Measurements from ENCODE around the gene PPP1R15A. TPM values are rescaled to one million over a fixed set of nuclear protein-coding genes. Genes with fewer than 3 reads are reported as not detected.
"Not testable (repeated sequence)": the region's sequence is repeated elsewhere in the genome, so short reads cannot be mapped to it uniquely, and the experiment has no call there.

The PPP1R15A gene
- total and polyA plus RNA-seq, 10 donors = 18.5 to 74.2 (median 46.7) TPM

- WGBS, 5 donors = 7 to 14% (median 10%) methylated on average over 15 to 24 of the region's 24 CpGs
- Histone ChIP-seq H3K4me3 (peak overlapping the region; percentile 70 to 92 (median 82)), H3K36me3 (peaks cover 0 to 37% (median 17%) of the 10 kb centered on the region in 6 donors), H3K27me3 (replicated peaks in 1 of 7) (peaks cover 0 to 10% (median 0%) of the 10 kb centered on the region in 7 donors), H3K27ac (peak overlapping the region; percentile 63 to 94 (median 90)), H3K4me1 (peaks cover 10 to 52% (median 41%) of the 10 kb centered on the region in 6 donors), H3K9me3 (no peaks in the 10 kb centered on the region)
- TF ChIP-seq, protein P1, sequence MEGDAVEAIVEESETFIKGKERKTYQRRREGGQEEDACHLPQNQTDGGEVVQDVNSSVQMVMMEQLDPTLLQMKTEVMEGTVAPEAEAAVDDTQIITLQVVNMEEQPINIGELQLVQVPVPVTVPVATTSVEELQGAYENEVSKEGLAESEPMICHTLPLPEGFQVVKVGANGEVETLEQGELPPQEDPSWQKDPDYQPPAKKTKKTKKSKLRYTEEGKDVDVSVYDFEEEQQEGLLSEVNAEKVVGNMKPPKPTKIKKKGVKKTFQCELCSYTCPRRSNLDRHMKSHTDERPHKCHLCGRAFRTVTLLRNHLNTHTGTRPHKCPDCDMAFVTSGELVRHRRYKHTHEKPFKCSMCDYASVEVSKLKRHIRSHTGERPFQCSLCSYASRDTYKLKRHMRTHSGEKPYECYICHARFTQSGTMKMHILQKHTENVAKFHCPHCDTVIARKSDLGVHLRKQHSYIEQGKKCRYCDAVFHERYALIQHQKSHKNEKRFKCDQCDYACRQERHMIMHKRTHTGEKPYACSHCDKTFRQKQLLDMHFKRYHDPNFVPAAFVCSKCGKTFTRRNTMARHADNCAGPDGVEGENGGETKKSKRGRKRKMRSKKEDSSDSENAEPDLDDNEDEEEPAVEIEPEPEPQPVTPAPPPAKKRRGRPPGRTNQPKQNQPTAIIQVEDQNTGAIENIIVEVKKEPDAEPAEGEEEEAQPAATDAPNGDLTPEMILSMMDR (IDR thresholded peaks at IDR 0.05 in 8 of 11, conservative IDR thresholded peaks at IDR 0.05 in 3 of 11) = no peak
- TF ChIP-seq POLR2AphosphoS5 (IDR thresholded peaks at IDR 0.05) (no peak), POLR2A (IDR thresholded peaks at IDR 0.05) (no peak)
- DNase-seq = peak; percentile 85
- intact Hi-C loops (cut with DNase I; ENCODE audit: low total_unique reads) = loop anchor here (10.0 kb wide), 1 partner anchor 54 kb away; the partner anchor contains the start of gene BAX
These were observed 28.5 kb downstream of the PPP1R15A start for GRCh38 chr19:48900477-48901406.

- intact Hi-C loops (cut with DNase I; ENCODE audit: low total_unique reads) = loop anchor here (10.0 kb wide), 1 partner anchor 53 kb away; the partner anchor contains the start of gene BAX
- H3K27ac ChIP-seq; DNase-seq; H3K27me3 ChIP-seq (replicated peaks in 1 of 7); H3K9me3 ChIP-seq: not testable (repeated sequence)
- Histone ChIP-seq H3K4me3 (peak overlapping the region in 1 of 8 donors; percentile 85), H3K4me1 (peaks cover 10 to 56% (median 38%) of the 10 kb centered on the region in 6 donors), H3K36me3 (peaks cover 0 to 53% (median 31%) of the 10 kb centered on the region in 6 donors)
- 90 to 97% (median 92%) methylated on average over 7 of the region's 7 CpGs for WGBS, 5 donors
These were observed 30.1 kb downstream of the PPP1R15A start for GRCh38 chr19:48902291-48902690.

DNA sequence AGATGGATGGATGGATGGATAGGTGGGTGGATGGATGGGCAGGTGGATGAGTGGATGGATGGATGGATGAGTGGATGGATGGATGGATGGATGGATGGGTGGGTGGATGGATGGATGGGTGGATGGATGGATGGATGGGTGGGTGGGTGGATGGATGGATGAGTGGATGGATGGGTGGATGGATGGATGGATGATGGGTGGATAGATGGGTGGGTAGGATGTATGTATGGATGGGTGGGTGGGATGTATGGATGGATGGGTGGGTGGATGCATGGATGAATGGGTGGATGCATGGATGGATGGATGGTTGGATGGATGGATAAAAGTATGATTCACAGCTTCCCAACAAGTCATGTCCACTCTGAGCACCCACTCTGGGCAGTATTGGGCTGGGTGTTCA lies 31.6 kb downstream of the PPP1R15A start:
- H3K36me3 ChIP-seq = peaks cover 0 to 68% (median 39%) of the 10 kb centered on the region in 6 donors
- H3K4me1 ChIP-seq = peaks cover 10 to 68% (median 43%) of the 10 kb centered on the region in 6 donors
- DNase-seq; H3K9me3 ChIP-seq; H3K27ac ChIP-seq; H3K27me3 ChIP-seq (replicated peaks in 1 of 7); H3K4me3 ChIP-seq: not testable (repeated sequence)
- intact Hi-C loops (cut with DNase I; ENCODE audit: low total_unique reads) = loop anchor here (10.0 kb wide), 1 partner anchor 51 kb away; the partner anchor contains the start of gene BAX

DNA sequence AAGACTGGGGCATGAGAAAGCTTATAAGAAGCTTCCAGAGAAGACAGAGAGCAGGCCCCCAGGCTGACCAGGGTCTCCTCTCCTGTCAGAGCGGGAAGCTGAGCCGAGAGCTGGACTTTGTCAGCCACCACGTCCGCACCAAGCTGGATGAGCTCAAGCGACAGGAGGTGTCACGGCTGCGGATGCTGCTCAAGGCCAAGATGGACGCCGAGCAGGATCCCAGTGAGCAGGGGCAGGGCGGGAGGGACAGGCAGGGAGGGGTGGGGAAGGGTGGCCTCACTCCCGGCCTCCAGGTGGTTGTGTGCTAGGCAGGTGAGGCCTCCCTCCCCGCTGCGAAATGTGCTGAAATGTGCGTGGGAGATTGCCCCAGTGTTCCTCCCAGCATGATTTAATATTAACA lies 33.4 kb downstream of the PPP1R15A start:
- DNase-seq = no peak
- Histone ChIP-seq H3K9me3 (no peaks in the 10 kb centered on the region), H3K27me3 (replicated peaks in 1 of 7) (no peaks in the 10 kb centered on the region), H3K4me3 (no peak overlapping the region), H3K36me3 (peaks cover 0 to 86% (median 55%) of the 10 kb centered on the region in 6 donors), H3K27ac (peak overlapping the region in 5 of 8 donors; percentile 20 to 79 (median 56)), H3K4me1 (peaks cover 10 to 69% (median 45%) of the 10 kb centered on the region in 6 donors)
- 75 to 93% (median 87%) methylated on average over 13 to 14 of the region's 14 CpGs for WGBS, 5 donors
- intact Hi-C loops (cut with DNase I; ENCODE audit: low total_unique reads) = loop anchor here (10.0 kb wide), 1 partner anchor 49 kb away; the partner anchor contains the start of gene BAX
- TF ChIP-seq POLR2AphosphoS5 (IDR thresholded peaks at IDR 0.05) = peak in 2 of 3 donors; percentile 16 to 40
- no peak for TF ChIP-seq POLR2A (IDR thresholded peaks at IDR 0.05)
- TF ChIP-seq, protein P1 (IDR thresholded peaks at IDR 0.05 in 8 of 11, conservative IDR thresholded peaks at IDR 0.05 in 3 of 11) = no peak

DNA sequence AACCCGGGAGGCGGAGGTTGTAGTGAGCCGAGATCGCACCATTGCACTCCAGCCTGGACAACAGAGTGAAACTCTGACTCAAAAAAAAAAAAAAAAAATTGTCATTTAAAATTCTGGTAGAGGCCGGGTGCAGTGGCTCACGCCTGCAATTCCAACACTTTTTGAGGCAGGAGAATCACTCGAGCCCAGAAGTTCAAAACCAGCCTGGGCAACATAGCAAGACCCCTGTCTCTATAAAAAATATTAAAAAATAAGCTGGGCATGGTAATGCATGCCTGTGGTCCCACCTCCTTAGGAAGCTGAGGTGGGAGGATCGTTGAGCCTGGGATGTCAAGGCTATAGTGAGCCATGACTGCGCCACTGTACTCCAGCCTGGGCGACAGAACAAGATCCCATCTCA lies 34.1 kb downstream of the PPP1R15A start:
- Histone ChIP-seq H3K36me3 (peaks cover 0 to 93% (median 62%) of the 10 kb centered on the region in 6 donors), H3K4me1 (peaks cover 10 to 62% (median 39%) of the 10 kb centered on the region in 6 donors), H3K4me3 (no peak overlapping the region), H3K9me3 (no peaks in the 10 kb centered on the region), H3K27ac (peak overlapping the region in 5 of 8 donors; percentile 36 to 82 (median 78)), H3K27me3 (replicated peaks in 1 of 7) (no peaks in the 10 kb centered on the region)
- WGBS, 5 donors = 92 to 96% (median 94%) methylated on average over 10 of the region's 10 CpGs
- TF ChIP-seq POLR2AphosphoS5 (IDR thresholded peaks at IDR 0.05) = no peak
- no peak for TF ChIP-seq POLR2A (IDR thresholded peaks at IDR 0.05)
- TF ChIP-seq, protein P1 (IDR thresholded peaks at IDR 0.05 in 8 of 11, conservative IDR thresholded peaks at IDR 0.05 in 3 of 11) = no peak
- intact Hi-C loops (cut with DNase I; ENCODE audit: low total_unique reads) = loop anchor here (10.0 kb wide), 1 partner anchor 48 kb away; the partner anchor contains the start of gene BAX
- no peak for DNase-seq
